GM21786 (cell line): ENCODE measurements around the gene LHFPL6.

ENCODE experiments used
- ATAC-seq: cut with Tn5 transposase; IDR thresholded peaks from one replicate; pipeline ENCODE4 v1.9.1; 2021; ENCODE audit not compliant: unreplicated experiment

Gene LHFPL6

GRCh38 chr13:39602614-39603366, at the start of gene LHFPL6:
TSS of gene LHFPL6 (minus strand) at chr13:39603193.
- ATAC-seq, result peak; percentile 89

- ATAC-seq, result no peak
Observed at GRCh38 chr13:39646122-39646521, 43.1 kb upstream of the LHFPL6 start.

GRCh38 chr13:39641645-39642044, 38.7 kb upstream of the LHFPL6 start:
- ATAC-seq, result no peak

DNA sequence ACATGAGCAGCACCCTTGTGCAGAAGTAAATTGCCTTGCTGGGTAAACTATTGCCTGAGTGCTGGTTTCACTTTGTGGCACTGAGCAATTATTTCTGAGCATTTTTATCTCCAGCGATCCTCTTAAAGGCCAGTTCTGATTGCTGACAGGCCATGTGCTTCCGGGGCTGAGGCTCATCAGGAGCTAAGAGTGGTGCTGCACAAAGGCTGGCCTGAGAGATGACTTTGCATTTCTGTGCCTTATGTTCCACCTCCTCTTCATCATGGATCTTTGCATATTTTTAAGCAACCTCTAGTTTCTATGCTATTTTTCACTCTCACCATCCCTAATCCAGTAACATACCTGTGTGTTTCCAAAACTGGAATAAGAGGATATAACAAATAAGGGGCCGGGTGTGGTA, 34.9 kb upstream of the LHFPL6 start:
- no peak for ATAC-seq

DNA sequence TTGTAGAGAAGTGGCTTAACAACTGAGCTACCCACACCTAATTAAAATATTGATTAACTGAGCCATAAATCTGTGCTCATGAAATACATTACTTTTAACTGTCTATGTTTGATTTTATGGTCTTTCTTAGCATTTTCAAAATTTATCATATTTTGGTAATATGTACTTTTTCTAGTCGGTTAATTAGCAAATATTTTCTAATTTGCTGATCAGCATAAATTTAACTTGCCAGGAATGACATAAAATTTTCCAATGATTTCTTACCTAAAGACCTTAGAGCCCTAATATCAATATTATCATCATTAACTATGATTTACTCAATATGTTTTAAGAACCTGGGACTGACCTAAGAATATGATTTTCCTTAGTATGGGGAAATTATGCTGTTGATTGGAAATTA, 32.6 kb upstream of the LHFPL6 start:
- ATAC-seq, result no peak

- no peak for ATAC-seq
Observed at GRCh38 chr13:39632994-39633393, 30.0 kb upstream of the LHFPL6 start.

GRCh38 chr13:39631307-39631706, 28.3 kb upstream of the LHFPL6 start:
- ATAC-seq, result no peak

DNA sequence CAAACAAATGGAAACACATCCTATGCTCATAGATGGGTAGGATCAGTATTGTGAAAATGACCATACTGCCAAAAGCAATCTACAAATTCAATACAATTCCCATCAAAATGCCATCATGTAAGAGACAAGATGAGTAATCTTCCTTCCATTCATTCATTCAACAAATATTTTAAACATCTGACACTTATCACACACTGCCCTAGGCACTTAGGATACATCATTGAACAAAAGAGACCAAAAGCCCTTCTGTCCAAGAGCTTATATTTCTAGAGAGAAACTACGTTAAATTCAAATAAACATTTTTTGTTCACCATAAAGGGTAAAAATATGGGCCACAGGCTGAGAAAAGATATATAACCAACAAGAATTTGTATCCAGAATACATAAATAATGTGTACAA, 20.5 kb upstream of the LHFPL6 start:
- no peak for ATAC-seq

- ATAC-seq, result no peak
Observed at GRCh38 chr13:39618561-39618960, 15.6 kb upstream of the LHFPL6 start.

DNA sequence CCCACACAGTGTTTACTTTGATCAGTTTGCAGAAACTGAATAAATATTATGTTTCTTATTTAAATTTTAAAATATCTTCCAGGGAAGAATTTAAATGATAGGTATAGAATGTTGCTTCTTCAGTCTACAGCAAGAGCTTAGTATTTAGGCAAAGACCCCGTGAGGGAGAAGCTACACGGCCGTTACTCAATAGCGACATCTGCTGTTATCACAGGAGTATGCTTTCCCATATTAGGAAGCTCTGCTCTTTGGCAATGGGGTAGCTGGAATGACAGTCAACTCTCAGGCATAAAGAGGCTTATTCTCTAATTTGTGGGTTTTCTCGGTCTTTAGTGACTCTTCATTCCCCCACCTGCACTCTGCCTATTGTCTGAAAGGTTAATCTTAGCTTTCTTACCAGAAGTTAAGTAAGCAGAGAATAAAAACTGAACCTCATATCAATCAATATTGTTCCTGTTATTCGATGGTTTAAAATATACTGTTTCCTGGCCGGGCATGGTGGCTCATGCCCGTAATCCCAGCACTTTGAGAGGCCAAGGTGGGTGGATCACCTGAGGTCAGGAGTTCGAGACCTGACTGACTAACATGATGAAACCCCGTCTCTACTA, 13.2 kb upstream of the LHFPL6 start:
- peak; percentile 82 for ATAC-seq

DNA sequence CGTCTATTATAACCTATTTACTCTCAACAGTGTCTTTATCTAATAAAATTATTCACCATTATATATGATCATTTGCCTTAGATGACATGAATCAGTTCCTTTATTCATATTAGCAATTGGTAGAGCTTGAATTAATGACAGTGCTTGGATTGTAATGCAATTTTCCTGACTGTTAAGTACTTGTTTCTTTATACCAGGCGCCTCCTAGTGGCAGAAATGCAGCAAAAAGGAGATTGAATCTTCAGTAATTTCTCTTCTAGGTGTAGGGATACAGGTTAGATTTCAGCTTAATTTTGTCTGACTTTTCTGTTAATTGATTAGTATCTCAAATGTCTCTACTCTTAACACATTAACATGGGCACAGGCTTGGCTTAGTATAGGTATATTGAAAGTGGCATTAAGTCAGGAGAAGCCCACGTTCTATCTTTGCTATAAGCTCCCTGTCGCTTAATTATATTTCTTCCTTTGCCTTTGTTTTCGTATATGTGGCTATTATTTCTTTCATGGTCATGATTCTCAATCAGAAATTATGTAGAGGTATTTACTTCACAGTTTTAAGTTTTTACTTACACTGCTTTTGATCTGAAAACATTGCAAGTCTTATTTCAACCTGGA, 9.1 kb upstream of the LHFPL6 start:
- ATAC-seq, result no peak

DNA sequence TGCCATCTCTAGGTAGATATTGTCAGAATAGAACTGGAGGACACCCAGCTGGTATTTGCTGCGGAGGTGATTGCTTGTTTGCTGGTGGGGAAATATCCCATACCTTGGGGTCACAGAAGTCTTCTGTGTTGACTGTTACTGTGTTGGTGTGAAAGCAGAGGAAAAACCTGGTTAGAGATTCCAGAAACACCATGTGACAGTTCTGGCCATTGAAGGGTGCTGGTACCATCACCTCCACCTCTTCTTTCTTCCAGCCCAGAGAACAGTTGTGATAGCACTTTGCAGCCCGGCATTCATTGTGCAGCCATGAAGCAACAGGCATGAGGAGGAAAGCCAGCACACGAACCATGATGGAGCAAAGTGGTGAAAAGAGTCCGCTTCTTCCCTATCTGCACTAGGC, 4.9 kb upstream of the LHFPL6 start:
- no peak for ATAC-seq

GRCh38 chr13:39605677-39606320, 2.8 kb upstream of the LHFPL6 start:
- ATAC-seq, result no peak

GRCh38 chr13:39604756-39605155, 1.8 kb upstream of the LHFPL6 start:
- ATAC-seq, result no peak

DNA sequence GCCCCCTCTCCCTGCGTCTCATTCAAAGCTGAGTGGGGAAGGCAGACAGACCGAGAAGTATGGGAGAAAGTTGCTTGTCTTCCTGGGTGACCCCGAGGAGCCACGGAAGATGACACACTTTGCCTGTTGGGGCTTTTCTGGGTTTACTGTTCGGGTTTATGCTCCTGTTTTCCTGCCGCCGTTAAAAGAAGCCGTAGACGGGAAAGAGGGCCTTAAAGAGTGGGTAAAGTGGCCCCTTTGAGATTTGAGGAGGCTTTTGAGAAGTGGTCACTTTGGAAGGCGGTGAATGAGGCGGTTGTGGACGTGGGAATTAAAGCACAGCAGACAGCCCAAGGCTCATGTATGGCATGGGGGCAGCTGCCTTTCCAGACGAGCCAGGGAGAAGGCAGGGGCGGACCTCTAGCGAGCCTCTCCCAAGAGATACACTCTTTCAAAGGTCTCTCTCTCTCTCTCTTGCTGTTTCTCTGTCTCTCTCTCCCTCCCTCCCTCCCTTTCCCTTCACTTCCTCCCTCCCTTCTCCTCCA, 493 bp upstream of the LHFPL6 start:
- peak; percentile 21 for ATAC-seq

GRCh38 chr13:39602277-39602613, 748 bp downstream of the LHFPL6 start:
- peak; percentile 20 for ATAC-seq

DNA sequence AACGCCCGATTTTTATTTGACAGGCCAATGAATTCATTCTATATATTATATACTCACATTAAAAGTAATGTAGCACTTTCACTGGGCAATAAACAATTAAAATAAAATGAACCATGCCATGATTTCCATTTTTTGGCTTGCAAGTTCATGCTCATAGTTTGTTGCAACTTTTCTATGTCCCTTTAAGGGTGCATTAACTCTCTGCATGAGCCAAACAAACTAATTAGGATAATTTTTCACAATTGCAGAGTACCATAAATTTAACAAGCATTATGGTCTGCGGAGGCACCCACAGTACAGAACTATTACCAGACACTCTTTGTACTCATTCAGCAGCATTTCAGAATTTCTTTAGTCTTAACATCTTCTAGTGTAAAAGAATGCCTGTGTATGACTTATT, 1.4 kb downstream of the LHFPL6 start:
- ATAC-seq, result no peak

DNA sequence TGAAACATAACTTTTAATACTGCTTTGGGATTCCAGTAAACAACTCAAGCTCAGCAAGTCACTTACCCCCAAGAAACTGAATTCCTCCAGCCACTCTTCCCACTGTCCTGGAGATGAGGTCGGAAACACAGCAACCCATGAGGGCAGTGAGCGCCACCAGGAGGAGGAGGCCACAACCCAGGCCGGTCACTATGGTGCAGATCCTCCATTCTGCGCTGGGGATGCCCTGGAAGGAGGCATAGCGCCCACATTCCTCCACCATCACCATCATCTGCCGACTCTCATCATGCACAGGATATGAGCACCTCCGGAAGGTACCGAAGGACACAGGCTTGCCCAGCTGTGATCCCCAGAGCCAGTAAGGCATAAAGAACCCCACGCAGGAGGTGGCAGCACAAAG, 2.2 kb downstream of the LHFPL6 start:
- no peak for ATAC-seq

GRCh38 chr13:39599842-39600241, 3.2 kb downstream of the LHFPL6 start:
- ATAC-seq, result no peak

DNA sequence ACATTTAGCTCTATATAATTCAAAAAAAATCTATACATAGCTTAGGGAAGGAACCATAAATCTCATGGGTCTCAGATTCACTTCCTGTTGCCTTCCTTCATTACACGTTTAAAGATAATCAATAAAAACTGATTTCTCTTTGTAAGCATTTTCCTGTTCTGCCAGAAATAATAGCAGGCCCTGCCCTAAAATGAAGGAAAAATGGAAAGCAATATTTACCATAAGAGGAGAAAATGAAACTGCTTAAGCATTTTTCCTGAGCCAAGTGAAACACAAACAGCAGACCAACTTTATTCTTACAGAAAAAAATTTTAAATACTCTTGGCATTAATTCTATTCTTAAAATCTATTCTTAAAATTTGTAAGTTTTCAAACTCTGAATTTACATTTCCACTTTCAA, 4.0 kb downstream of the LHFPL6 start:
- no peak for ATAC-seq

GRCh38 chr13:39597838-39598237, 5.2 kb downstream of the LHFPL6 start:
- no peak for ATAC-seq

GRCh38 chr13:39596685-39597084, 6.3 kb downstream of the LHFPL6 start:
- no peak for ATAC-seq
